Measurements from ENCODE around the gene NSD1. TPM values are rescaled to one million over a fixed set of nuclear protein-coding genes. Genes with fewer than 3 reads are reported as not detected.
A peak's percentile ranks its signal among the peaks of the same experiment; 100 is the strongest.

The NSD1 gene
- total and polyA plus RNA-seq, 9 of the 15 experiments (the other 6 are each of a cell fraction or from before 2014, with no cell fraction given) = 3.8 to 51.0 (median 24.7) TPM

GRCh38 chr5:177113566-177114424 lies 19.8 kb upstream of the NSD1 start (continued):
- TF ChIP-seq ZBTB33 (CRISPR knock-in tag; IDR thresholded peaks at IDR 0.05) = peak; percentile 19; the same call in 1 of the 2 replicates
- no peak for TF ChIP-seq SAFB2 (IDR thresholded peaks at IDR 0.05; ENCODE audit: borderline replicate concordance, low read depth, low read length, severe bottlenecking)
- no peak for TF ChIP-seq EWSR1 (IDR thresholded peaks at IDR 0.05; ENCODE audit: borderline replicate concordance, low read depth, partially characterized antibody)
- TF ChIP-seq TFAM (CRISPR knock-in tag; conservative IDR thresholded peaks at IDR 0.05) = no peak
- peak; percentile 83 for TF ChIP-seq CTBP1 (IDR thresholded peaks at IDR 0.05; ENCODE audit: borderline replicate concordance)
- TF ChIP-seq ZNF778 (CRISPR knock-in tag; IDR thresholded peaks at IDR 0.05) = no peak
- no peak for TF ChIP-seq LARP7 (IDR thresholded peaks at IDR 0.05)
- no peak for TF ChIP-seq ZNF384 (IDR thresholded peaks at IDR 0.05; ENCODE audit: low read depth, low read length)
- TF ChIP-seq, protein P1, sequence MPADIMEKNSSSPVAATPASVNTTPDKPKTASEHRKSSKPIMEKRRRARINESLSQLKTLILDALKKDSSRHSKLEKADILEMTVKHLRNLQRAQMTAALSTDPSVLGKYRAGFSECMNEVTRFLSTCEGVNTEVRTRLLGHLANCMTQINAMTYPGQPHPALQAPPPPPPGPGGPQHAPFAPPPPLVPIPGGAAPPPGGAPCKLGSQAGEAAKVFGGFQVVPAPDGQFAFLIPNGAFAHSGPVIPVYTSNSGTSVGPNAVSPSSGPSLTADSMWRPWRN (IDR thresholded peaks at IDR 0.05; ENCODE audit: low read depth) = no peak
- TF ChIP-seq ZNF699 (CRISPR knock-in tag; IDR thresholded peaks at IDR 0.05; ENCODE audit: insufficient replicate concordance) = no peak
- TF ChIP-seq ZNF217 (CRISPR knock-in tag; IDR thresholded peaks at IDR 0.05) = no peak
- no peak for TF ChIP-seq ZBTB11 (CRISPR knock-in tag; IDR thresholded peaks at IDR 0.05)
- TF ChIP-seq, protein P2, sequence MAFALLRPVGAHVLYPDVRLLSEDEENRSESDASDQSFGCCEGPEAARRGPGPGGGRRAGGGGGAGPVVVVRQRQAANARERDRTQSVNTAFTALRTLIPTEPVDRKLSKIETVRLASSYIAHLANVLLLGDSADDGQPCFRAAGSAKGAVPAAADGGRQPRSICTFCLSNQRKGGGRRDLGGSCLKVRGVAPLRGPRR (CRISPR knock-in tag; IDR thresholded peaks at IDR 0.05) = no peak
- 0 out of 2 replicates have a peak, but pooled peaks have one; percentile 9 for TF ChIP-seq JUNB (CRISPR knock-in tag; conservative IDR thresholded peaks at IDR 0.05)
- TF ChIP-seq JUN (IDR thresholded peaks at IDR 0.05; ENCODE audit: borderline replicate concordance, low read depth, low read length) = no peak
- TF ChIP-seq JUN (CRISPR knock-in tag; IDR thresholded peaks at IDR 0.05; ENCODE audit: borderline replicate concordance) = no peak
- no peak for TF ChIP-seq ZNF121 (CRISPR knock-in tag; conservative IDR thresholded peaks at IDR 0.05)
- TF ChIP-seq XRCC5 (IDR thresholded peaks at IDR 0.05; ENCODE audit: low read depth, low read length) = no peak
- no peak for TF ChIP-seq ZBTB1 (CRISPR knock-in tag; IDR thresholded peaks at IDR 0.05; ENCODE audit: borderline replicate concordance, low read depth)
- no peak for TF ChIP-seq E2F3 (CRISPR knock-in tag; IDR thresholded peaks at IDR 0.05)
- TF ChIP-seq ZNF12 (CRISPR knock-in tag; IDR thresholded peaks at IDR 0.05) = no peak
- TF ChIP-seq KDM1A (IDR thresholded peaks at IDR 0.05) = peak; percentile 98

Measured in K562 (cell line).